B cell (primary cell): Measurements from ENCODE around the gene RHOT2. TPM values are rescaled to one million over a fixed set of nuclear protein-coding genes. Genes with fewer than 3 reads are reported as not detected.

Experiments
- ATAC-seq: fragments of 200-7000 bp; cut with Tn5 transposase; one replicate; pipeline ENCODE4 v1.10.0; 2021; ENCODE audit warnings: low read depth, mild to moderate bottlenecking, moderate number of reproducible peaks, moderate library complexity
- CTCF ChIA-PET: fragments of 350-600 bp; sonication (Branson Sonifier 250); formaldehyde crosslinking; loops from one replicate; lab custom pipeline; 2021; ENCODE audit warnings: antibody characterized with exemption, inconsistent platforms; lab: Charles Lee
- POLR2A ChIA-PET: fragments of 350-600 bp; sonication (Branson Sonifier 250); formaldehyde crosslinking; loops from one replicate; lab custom pipeline; 2021; ENCODE audit warnings: antibody characterized with exemption; lab: Charles Lee
- DNase-seq: peaks from one replicate; pipeline ENCODE4 v3.0.0; 2013
- H2AFZ ChIP-seq: 2 replicates; pipeline ENCODE4 v1.6.1; 2012; ENCODE audit warnings: mild to moderate bottlenecking, low read depth, low read length; ENCODE audit not compliant: insufficient read depth, poor library complexity, severe bottlenecking
- H3K27ac ChIP-seq, 2 donors: 1 replicate in 1 of 2; 2 replicates in 1 of 2; pipeline ENCODE4 v1.5.1; 2012 to 2013; ENCODE audit warnings: low read length in 2 of 2, mild to moderate bottlenecking in 2 of 2, moderate library complexity in 1 of 2
- H3K27me3 ChIP-seq, 4 experiments: fragments of 200-600 bp in 1 of 4; sonication (generic) in 1 of 4; replicated peaks in 1 of 4; 1 replicate in 2 of 4; 2 replicates in 2 of 4; pipeline versions ENCODE4 v1.6.1 to v1.7.0; 2013 to 2016; ENCODE audit warnings: low read length in 3 of 4, mild to moderate bottlenecking in 2 of 4, mixed read lengths in 1 of 4, moderate library complexity in 1 of 4; ENCODE audit not compliant: insufficient read depth in 4 of 4, control insufficient read depth in 3 of 4; ENCODE audit errors: control extremely low read depth in 1 of 4
- H3K36me3 ChIP-seq, 2 experiments: replicated peaks in 1 of 2; 1 replicate in 1 of 2; 2 replicates in 1 of 2; pipeline versions ENCODE4 v1.6.1 to v1.7.1; 2013; ENCODE audit warnings: low read length in 1 of 2; ENCODE audit not compliant: insufficient read depth in 2 of 2, control insufficient read depth in 1 of 2; ENCODE audit errors: control extremely low read depth in 1 of 2, extremely low read depth in 1 of 2
- H3K4me1 ChIP-seq, 2 donors: fragments of 200-600 bp in 1 of 2; sonication (generic) in 1 of 2; 1 replicate in 1 of 2; 2 replicates in 1 of 2; pipeline versions ENCODE4 v1.5.1 to v1.6.1; 2013 to 2017; ENCODE audit warnings: low read length in 2 of 2; ENCODE audit not compliant: control insufficient read depth in 2 of 2, insufficient read depth in 2 of 2
- H3K4me2 ChIP-seq: replicated peaks from 2 replicates; pipeline ENCODE3; 2012; ENCODE audit warnings: mild to moderate bottlenecking, low read depth, low read length; ENCODE audit not compliant: poor library complexity, severe bottlenecking
- H3K4me3 ChIP-seq, 5 experiments: fragments of 200-600 bp in 1 of 5; sonication (generic) in 1 of 5; 1 replicate in 3 of 5; 2 replicates in 2 of 5; pipeline versions ENCODE4 v1.5.1 to v1.7.0; 2011 to 2016; ENCODE audit warnings: low read length in 4 of 5, mild to moderate bottlenecking in 4 of 5, low read depth in 2 of 5, control low read depth in 1 of 5, moderate library complexity in 1 of 5; ENCODE audit not compliant: insufficient read depth in 1 of 5; ENCODE audit errors: control extremely low read depth in 1 of 5, extremely low read depth in 1 of 5
- H3K79me2 ChIP-seq: fragments of 200-600 bp; sonication (generic); one replicate; pipeline ENCODE4 v1.6.0; 2016; ENCODE audit warnings: low read length; ENCODE audit not compliant: control insufficient read depth, insufficient read depth
- H3K9ac ChIP-seq: fragments of 200-600 bp; sonication (generic); 2 replicates; pipeline ENCODE4 v1.6.1; 2017; ENCODE audit warnings: mild to moderate bottlenecking, low read length, moderate library complexity
- H3K9me3 ChIP-seq, 3 donors: one replicate each; pipeline versions ENCODE4 v1.6.1 to v1.7.1; 2013; ENCODE audit warnings: low read length in 2 of 3; ENCODE audit not compliant: control insufficient read depth in 2 of 3, insufficient read depth in 1 of 3; ENCODE audit errors: control extremely low read depth in 1 of 3
- H4K20me1 ChIP-seq: 2 replicates; pipeline ENCODE4 v1.6.0; 2012; ENCODE audit warnings: mild to moderate bottlenecking, low read length; ENCODE audit not compliant: insufficient read depth, control insufficient read depth, poor library complexity, severe bottlenecking
- H3K27ac Mint-ChIP-seq: one replicate; pipeline ENCODE4 v1.8.0; 2021; ENCODE audit warnings: mixed read lengths
- H3K27me3 Mint-ChIP-seq: one replicate; pipeline ENCODE4 v1.8.0; 2021; ENCODE audit warnings: mixed read lengths
- H3K4me1 Mint-ChIP-seq: one replicate; pipeline ENCODE4 v1.8.0; 2021; ENCODE audit warnings: mixed read lengths
- H3K4me3 Mint-ChIP-seq: one replicate; pipeline ENCODE4 v1.8.0; 2021; ENCODE audit warnings: mixed read lengths
- H3K9me3 Mint-ChIP-seq: one replicate; pipeline ENCODE4 v1.8.0; 2022; ENCODE audit warnings: mixed read lengths; ENCODE audit not compliant: insufficient read depth
- EZH2 ChIP-seq: IDR thresholded peaks from 2 replicates; pipeline ENCODE4 v1.6.1; 2012; ENCODE audit warnings: borderline replicate concordance, low read depth, mild to moderate bottlenecking, moderate library complexity, low read length; ENCODE audit not compliant: insufficient read depth, poor library complexity, severe bottlenecking
- WGBS: methylation state at CpG from one replicate; pipeline ENCODE4 v1.1.5; 2013; ENCODE audit warnings: missing lambda C conversion rate; ENCODE audit not compliant: insufficient coverage; 5-methylcytosine and 5-hydroxymethylcytosine counted together
- intact Hi-C: fragments of 100-400 bp; cut with micrococcal nuclease; formaldehyde crosslinking; loops from one replicate; pipeline ENCODE4 v1.10.0; 2022
- polyA plus RNA-seq: library from polyadenylated mRNA; depleted of rRNA; stranded (reverse); fragments of >200 nt; gene quantifications from 2 replicates; pipeline ENCODE4 v1.2.3, GENCODE V29; 2012
- total RNA-seq, 2 donors: library from RNA; stranded (reverse); fragments of 120-200 nt in 1 of 2; gene quantifications; 1 replicate in 1 of 2; 2 replicates in 1 of 2; pipeline versions ENCODE4 v1.2.3 to v1.2.4, GENCODE V29; 2013 to 2022
- TF ChIP-seq, protein P1 (sequence below): fragments of 200-600 bp; IDR thresholded peaks from one replicate; pipeline ENCODE4 v1.8.0; 2022; ENCODE audit warnings: antibody characterized with exemption, mild to moderate bottlenecking

RHOT2 gene
- total and polyA plus RNA-seq, 2 donors (not counting 1 experiment from before 2014, with no cell fraction given): 207 to 461 TPM

DNA sequence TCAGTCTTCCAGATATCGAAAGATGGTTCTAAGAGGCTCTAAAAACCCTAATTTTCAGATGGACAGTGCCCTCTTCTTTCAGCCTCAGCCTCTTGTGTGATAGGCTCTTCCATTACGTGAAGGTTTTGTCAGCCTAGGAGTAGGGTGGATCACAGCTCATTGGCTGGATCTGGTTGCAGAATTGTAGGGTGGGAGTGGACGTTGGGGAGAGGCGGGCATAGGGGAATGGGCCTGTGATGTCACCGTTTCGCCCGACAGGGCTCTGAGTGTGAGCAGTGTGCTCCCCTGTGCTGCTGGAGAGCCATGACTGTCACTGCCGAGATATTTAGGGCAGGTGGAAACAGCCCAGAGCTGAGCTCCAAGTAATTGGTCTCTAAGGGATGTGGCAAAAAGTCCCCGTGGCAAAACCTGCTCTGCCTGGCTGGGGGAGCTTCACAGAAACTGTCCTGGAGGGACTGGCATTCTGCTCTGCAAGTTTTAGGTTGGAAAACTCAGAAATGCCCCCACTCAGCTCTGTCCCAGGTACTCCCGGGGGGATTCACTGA, 43.3 kb upstream of the RHOT2 start:
- Histone ChIP-seq H3K9me3 (no peaks in the 10 kb centered on the region), H2AFZ (no peak overlapping the region), H3K9ac (no peak overlapping the region), H4K20me1 (no peaks in the 10 kb centered on the region), H3K4me3 (no peak overlapping the region), H3K36me3 (peaks cover 0 to 12% of the 10 kb centered on the region in 2 experiments), H3K79me2 (peaks cover 3% of the 10 kb centered on the region), H3K27me3 (no peaks in the 10 kb centered on the region), H3K4me2 (no peak overlapping the region), H3K4me1 (no peaks in the 10 kb centered on the region), H3K27ac (no peak overlapping the region)
- ChIA-PET CTCF (no interaction called here), POLR2A (no interaction called here)
- no peaks in the 10 kb centered on the region for H3K27me3 Mint-ChIP-seq
- DNase-seq (no peak), ATAC-seq (no peak)
- H3K4me3 Mint-ChIP-seq: no peak overlapping the region
- no peaks in the 10 kb centered on the region for H3K4me1 Mint-ChIP-seq
- TF ChIP-seq, protein P1, sequence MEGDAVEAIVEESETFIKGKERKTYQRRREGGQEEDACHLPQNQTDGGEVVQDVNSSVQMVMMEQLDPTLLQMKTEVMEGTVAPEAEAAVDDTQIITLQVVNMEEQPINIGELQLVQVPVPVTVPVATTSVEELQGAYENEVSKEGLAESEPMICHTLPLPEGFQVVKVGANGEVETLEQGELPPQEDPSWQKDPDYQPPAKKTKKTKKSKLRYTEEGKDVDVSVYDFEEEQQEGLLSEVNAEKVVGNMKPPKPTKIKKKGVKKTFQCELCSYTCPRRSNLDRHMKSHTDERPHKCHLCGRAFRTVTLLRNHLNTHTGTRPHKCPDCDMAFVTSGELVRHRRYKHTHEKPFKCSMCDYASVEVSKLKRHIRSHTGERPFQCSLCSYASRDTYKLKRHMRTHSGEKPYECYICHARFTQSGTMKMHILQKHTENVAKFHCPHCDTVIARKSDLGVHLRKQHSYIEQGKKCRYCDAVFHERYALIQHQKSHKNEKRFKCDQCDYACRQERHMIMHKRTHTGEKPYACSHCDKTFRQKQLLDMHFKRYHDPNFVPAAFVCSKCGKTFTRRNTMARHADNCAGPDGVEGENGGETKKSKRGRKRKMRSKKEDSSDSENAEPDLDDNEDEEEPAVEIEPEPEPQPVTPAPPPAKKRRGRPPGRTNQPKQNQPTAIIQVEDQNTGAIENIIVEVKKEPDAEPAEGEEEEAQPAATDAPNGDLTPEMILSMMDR: no peak
- no peak for TF ChIP-seq EZH2
- H3K9me3 Mint-ChIP-seq: no peaks in the 10 kb centered on the region
- 88% methylated on average over 10 of the region's 10 CpGs for WGBS
- intact Hi-C loops: no loop called here
- H3K27ac Mint-ChIP-seq: no peak overlapping the region

DNA sequence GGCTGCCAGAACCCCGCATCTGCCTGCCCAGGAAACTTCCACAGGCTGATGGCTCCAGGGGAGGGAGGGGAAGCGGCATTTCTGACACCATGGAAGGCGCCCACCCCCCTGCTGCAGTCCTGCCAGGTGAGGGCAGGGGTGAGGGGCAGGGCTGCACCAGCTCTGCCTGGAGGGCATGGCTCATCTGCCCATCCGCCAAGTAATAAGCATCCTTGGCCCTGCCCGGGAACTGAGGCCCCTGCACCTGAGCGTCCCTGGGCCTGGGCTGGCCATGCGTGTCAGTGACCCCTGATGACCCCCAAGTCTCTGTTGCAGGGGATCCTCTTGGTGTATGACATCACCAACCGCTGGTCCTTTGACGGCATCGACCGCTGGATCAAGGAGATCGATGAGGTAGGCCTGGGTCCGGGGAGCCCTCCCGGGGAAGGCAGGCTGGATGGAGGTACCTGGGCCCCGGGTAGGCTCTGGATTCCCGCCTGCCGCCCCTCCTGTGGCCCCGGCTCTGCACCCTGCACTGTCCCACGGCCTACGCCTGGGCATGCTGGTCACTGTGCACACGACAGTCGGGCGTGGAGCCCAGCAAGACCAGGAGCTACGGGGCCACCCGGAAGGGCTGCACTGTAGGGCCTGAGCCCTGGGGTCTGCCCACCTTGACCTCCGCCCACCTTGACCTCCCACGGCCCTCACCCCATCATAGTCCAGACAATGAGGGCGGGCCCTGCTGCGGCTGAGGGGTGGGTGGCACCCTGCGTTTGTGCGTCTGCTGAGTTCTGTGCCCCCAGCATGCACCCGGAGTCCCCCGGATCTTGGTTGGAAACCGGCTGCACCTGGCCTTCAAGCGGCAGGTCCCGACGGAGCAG, 42.6 kb upstream of the RHOT2 start:
- Mint-ChIP-seq H3K27me3 (no peaks in the 10 kb centered on the region), H3K4me1 (no peaks in the 10 kb centered on the region), H3K4me3 (no peak overlapping the region), H3K9me3 (no peaks in the 10 kb centered on the region), H3K27ac (no peak overlapping the region)
- WGBS: 93% methylated on average over 37 of the region's 37 CpGs
- Histone ChIP-seq H3K27me3 (no peaks in the 10 kb centered on the region), H3K4me2 (no peak overlapping the region), H3K4me1 (no peaks in the 10 kb centered on the region), H3K27ac (no peak overlapping the region), H2AFZ (no peak overlapping the region), H3K4me3 (no peak overlapping the region), H3K9me3 (no peaks in the 10 kb centered on the region), H3K79me2 (peaks cover 3% of the 10 kb centered on the region), H3K36me3 (peaks cover 0 to 12% of the 10 kb centered on the region in 2 experiments), H3K9ac (no peak overlapping the region), H4K20me1 (no peaks in the 10 kb centered on the region)
- ChIA-PET CTCF (no interaction called here), POLR2A (no interaction called here)
- TF ChIP-seq, protein P1: no peak
- no peak for TF ChIP-seq EZH2
- ATAC-seq (no peak), DNase-seq (no peak)
- intact Hi-C loops: no loop called here
